ENCODE data around the gene NME4.

NME4 gene

DNA sequence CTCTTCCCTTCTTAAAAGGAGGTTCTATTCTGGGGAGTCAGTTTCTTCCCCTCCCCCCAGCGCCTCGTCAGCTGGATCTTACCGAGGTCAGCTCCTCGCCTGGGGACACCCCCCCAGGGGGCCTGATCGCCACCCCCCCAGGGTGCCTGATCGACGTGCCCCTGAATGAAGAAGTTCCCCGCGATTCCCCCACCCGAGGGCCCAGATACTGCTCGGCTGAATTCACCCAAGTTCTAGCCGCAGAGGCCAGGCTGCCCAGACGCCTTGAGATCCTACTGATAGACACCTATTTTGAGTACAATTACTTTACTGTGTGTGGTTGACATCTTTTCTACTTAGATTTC, 29.9 kb downstream of the NME4 start:
- DNase-seq = peak; percentile 44 to 49
- TF ChIP-seq GATA1 (IDR thresholded peaks at IDR 0.05; ENCODE audit: low read depth, low read length) = no peak
- no peak for TF ChIP-seq POLR2A (IDR thresholded peaks at IDR 0.05; ENCODE audit: low read length)

GRCh38 chr16:427250-427649, 30.3 kb downstream of the NME4 start:
- DNase-seq = no peak
- TF ChIP-seq POLR2A (IDR thresholded peaks at IDR 0.05; ENCODE audit: low read length) (no peak), GATA1 (IDR thresholded peaks at IDR 0.05; ENCODE audit: low read depth, low read length) (no peak)

- TF ChIP-seq GATA1 (IDR thresholded peaks at IDR 0.05; ENCODE audit: low read depth, low read length) = no peak
- no peak for TF ChIP-seq POLR2A (IDR thresholded peaks at IDR 0.05; ENCODE audit: low read length)
- no peak for DNase-seq
These were observed 33.9 kb downstream of the NME4 start for GRCh38 chr16:430904-431303.

DNA sequence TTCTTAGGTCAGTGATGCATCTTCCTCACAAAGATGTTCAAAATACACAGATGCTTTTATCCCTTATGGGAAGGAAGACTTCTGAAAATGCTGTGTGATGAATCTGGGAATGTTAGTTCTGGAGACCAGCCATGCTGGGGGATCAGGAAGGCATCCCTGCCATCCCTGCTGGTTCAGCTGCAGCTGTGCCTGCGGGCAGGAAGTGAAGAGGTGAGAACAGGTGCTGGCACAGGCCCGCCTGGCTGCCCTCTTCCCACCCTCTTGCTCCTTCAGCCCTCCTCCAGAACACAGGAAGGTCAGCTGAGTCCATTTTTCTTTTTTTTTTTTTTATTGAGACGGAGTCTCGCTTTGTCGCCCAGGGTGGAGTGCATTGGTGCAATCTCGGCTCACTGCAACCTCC, 43.6 kb downstream of the NME4 start:
- no peak for DNase-seq
- TF ChIP-seq GATA1 (IDR thresholded peaks at IDR 0.05; ENCODE audit: low read depth, low read length) = no peak
- TF ChIP-seq POLR2A (IDR thresholded peaks at IDR 0.05; ENCODE audit: low read length) = no peak

GRCh38 chr16:441447-441846, 44.4 kb downstream of the NME4 start:
- TF ChIP-seq GATA1 (IDR thresholded peaks at IDR 0.05; ENCODE audit: low read depth, low read length) (no peak), POLR2A (IDR thresholded peaks at IDR 0.05; ENCODE audit: low read length) (no peak)
- DNase-seq = no peak

GRCh38 chr16:442976-443375, 46.0 kb downstream of the NME4 start:
- DNase-seq = no peak
- no peak for TF ChIP-seq GATA1 (IDR thresholded peaks at IDR 0.05; ENCODE audit: low read depth, low read length)
- no peak for TF ChIP-seq POLR2A (IDR thresholded peaks at IDR 0.05; ENCODE audit: low read length)

- DNase-seq = no peak
- TF ChIP-seq POLR2A (IDR thresholded peaks at IDR 0.05; ENCODE audit: low read length) (no peak), GATA1 (IDR thresholded peaks at IDR 0.05; ENCODE audit: low read depth, low read length) (no peak)
These were observed 47.0 kb downstream of the NME4 start for GRCh38 chr16:444027-444426.

DNA sequence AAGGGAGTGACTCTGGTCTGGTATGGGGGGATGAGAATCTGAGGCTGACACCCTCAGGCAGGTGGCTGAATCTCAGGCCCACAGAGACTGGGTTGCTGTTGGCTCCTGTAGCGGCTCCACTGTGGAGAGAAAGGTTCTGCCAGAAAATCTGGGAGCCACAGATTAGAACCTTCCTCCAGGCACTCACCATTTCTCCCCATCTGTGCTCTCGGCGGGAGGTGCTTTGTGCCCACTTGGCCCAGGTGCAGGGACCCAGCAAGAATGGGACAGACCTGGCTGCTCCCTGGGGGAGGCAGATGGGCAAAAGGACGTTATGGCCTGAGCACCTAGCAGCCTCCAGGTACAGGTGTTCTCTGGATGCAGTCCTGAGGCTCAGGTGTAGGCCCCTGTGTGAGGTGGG, 48.6 kb downstream of the NME4 start:
- no peak for DNase-seq
- TF ChIP-seq POLR2A (IDR thresholded peaks at IDR 0.05; ENCODE audit: low read length) = no peak
- TF ChIP-seq GATA1 (IDR thresholded peaks at IDR 0.05; ENCODE audit: low read depth, low read length) = no peak
